ENCODE measurements around the gene KLHL12. TPM values are rescaled to one million over a fixed set of nuclear protein-coding genes. Genes with fewer than 3 reads are reported as not detected.

The KLHL12 gene
- total and polyA plus RNA-seq, 3 donors from 2014 or later = 73.5 to 109 (median 74.7) TPM

DNA sequence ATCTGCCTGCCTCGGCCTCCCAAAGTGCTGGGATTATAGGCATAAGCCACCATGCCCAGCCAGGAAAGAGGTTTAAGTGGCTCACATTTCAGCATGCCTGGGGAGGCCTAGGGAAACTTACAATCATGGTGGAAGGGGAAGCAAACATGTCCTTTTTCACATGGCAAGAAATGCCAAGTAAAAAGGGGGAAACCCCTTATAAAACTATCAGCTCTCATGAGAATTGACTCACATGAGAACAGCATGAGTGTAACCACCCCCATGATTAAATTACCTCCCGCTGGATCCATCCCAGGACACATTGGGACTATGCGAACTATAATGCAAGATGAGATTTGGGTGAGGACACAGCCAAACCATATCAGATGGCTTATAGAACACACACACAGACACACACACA, 8.8 kb upstream of the KLHL12 start:
- no peak for DNase-seq
- WGBS, 2 donors = 71 to 84% methylated on average over 3 of the region's 3 CpGs
- H3K36me3 ChIP-seq (ENCODE audit: low read depth, missing control alignments) = no peaks in the 10 kb centered on the region
- TF ChIP-seq, protein P1, sequence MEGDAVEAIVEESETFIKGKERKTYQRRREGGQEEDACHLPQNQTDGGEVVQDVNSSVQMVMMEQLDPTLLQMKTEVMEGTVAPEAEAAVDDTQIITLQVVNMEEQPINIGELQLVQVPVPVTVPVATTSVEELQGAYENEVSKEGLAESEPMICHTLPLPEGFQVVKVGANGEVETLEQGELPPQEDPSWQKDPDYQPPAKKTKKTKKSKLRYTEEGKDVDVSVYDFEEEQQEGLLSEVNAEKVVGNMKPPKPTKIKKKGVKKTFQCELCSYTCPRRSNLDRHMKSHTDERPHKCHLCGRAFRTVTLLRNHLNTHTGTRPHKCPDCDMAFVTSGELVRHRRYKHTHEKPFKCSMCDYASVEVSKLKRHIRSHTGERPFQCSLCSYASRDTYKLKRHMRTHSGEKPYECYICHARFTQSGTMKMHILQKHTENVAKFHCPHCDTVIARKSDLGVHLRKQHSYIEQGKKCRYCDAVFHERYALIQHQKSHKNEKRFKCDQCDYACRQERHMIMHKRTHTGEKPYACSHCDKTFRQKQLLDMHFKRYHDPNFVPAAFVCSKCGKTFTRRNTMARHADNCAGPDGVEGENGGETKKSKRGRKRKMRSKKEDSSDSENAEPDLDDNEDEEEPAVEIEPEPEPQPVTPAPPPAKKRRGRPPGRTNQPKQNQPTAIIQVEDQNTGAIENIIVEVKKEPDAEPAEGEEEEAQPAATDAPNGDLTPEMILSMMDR (IDR thresholded peaks at IDR 0.05) = no peak
- TF ChIP-seq POLR2A (IDR thresholded peaks at IDR 0.05) = no peak
- intact Hi-C loops (cut with DNase I; ENCODE audit: low total_unique reads) = no loop called here
- no peaks in the 10 kb centered on the region for H3K27me3 ChIP-seq
- H3K4me3 ChIP-seq = no peak overlapping the region
- H3K4me1 ChIP-seq = no peaks in the 10 kb centered on the region
- no peak overlapping the region for H3K27ac ChIP-seq
- H3K9me3 ChIP-seq = no peaks in the 10 kb centered on the region

DNA sequence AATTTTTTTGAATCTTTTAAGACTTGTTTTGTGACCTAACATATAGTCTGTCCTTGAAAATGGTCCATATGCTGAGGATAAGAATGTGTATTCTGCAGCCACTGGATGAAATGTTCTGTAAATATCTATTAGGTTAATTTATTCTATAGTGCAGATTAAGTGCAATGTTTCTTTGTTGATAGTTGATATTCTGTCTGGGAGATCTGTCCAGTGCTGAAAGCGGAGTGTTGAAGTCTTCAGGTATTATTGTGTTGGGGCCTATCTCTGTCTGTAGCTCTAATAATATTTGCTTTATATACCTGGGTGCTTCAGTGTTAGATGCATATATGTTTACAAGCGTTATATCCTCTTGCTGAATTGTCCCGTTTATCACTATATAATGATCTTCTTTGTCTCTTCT, 7.7 kb upstream of the KLHL12 start:
- Histone ChIP-seq H3K9me3 (no peaks in the 10 kb centered on the region), H3K36me3 (ENCODE audit: low read depth, missing control alignments) (no peaks in the 10 kb centered on the region), H3K27me3 (no peaks in the 10 kb centered on the region), H3K4me1 (no peaks in the 10 kb centered on the region), H3K4me3 (no peak overlapping the region), H3K27ac (no peak overlapping the region)
- intact Hi-C loops (cut with DNase I; ENCODE audit: low total_unique reads) = no loop called here
- DNase-seq = no peak
- TF ChIP-seq, protein P1 (IDR thresholded peaks at IDR 0.05) = no peak
- TF ChIP-seq POLR2A (IDR thresholded peaks at IDR 0.05) = no peak
- WGBS, 2 donors = 92 to 94% methylated on average over 3 of the region's 3 CpGs

DNA sequence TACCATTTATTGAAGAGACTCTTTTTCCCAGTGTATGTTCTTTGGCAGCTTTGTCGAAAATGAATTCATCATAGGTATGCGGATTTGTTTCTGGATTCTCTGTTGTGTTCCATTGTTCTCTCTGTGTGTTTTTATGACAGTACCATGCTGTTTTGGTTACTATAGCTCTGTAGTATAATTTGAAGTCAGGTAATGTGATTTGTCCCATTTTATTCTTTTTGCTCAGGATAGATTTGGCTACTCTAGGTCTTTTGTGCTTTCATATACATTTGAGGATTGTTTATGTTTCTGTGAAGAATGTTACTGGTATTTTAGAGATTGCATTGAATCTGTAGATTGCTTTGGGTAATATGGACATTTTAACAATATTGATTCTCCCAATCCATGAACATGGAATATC, 5.4 kb upstream of the KLHL12 start:
- 83 to 93% methylated on average over 2 of the region's 2 CpGs for WGBS, 2 donors
- no peak overlapping the region for H3K27ac ChIP-seq
- H3K27me3 ChIP-seq = no peaks in the 10 kb centered on the region
- H3K4me3 ChIP-seq = no peak overlapping the region
- no peak for TF ChIP-seq POLR2A (IDR thresholded peaks at IDR 0.05)
- TF ChIP-seq, protein P1 (IDR thresholded peaks at IDR 0.05) = no peak
- no peaks in the 10 kb centered on the region for H3K9me3 ChIP-seq
- DNase-seq = no peak
- no peaks in the 10 kb centered on the region for H3K36me3 ChIP-seq (ENCODE audit: low read depth, missing control alignments)
- no peaks in the 10 kb centered on the region for H3K4me1 ChIP-seq
- intact Hi-C loops (cut with DNase I; ENCODE audit: low total_unique reads) = no loop called here

- H3K27ac ChIP-seq = no peak overlapping the region
- intact Hi-C loops (cut with DNase I; ENCODE audit: low total_unique reads) = no loop called here
- no peaks in the 10 kb centered on the region for H3K27me3 ChIP-seq
- TF ChIP-seq, protein P1 (IDR thresholded peaks at IDR 0.05) = no peak
- TF ChIP-seq POLR2A (IDR thresholded peaks at IDR 0.05) = no peak
- 89 to 96% methylated on average over 3 of the region's 3 CpGs for WGBS, 2 donors
- no peak overlapping the region for H3K4me3 ChIP-seq
- H3K36me3 ChIP-seq (ENCODE audit: low read depth, missing control alignments) = no peaks in the 10 kb centered on the region
- no peak for DNase-seq
- no peaks in the 10 kb centered on the region for H3K9me3 ChIP-seq
- peaks cover 4% of the 10 kb centered on the region for H3K4me1 ChIP-seq
These were observed 3.5 kb downstream of the KLHL12 start for GRCh38 chr1:202923533-202923932.

DNA sequence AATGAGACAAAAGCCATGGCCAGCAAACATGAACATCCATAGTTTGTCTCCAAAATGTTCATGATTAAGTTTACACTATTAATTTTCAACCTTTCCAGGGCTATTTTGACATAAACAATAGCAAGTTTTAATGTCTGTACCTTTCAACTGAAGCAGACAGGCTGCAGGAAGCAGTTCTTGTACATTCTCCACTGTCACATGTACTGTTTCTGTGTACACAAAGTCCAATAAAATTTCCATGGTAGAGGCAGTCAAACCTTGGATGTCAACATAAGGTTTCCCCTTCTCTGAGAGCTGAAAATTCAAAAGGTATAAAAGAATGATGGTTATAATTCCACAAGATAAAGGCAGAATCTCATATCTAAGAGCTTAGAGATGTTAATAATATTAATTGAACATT, 7.4 kb downstream of the KLHL12 start:
- Histone ChIP-seq H3K4me1 (no peaks in the 10 kb centered on the region), H3K4me3 (no peak overlapping the region), H3K27ac (no peak overlapping the region), H3K36me3 (ENCODE audit: low read depth, missing control alignments) (no peaks in the 10 kb centered on the region), H3K9me3 (no peaks in the 10 kb centered on the region), H3K27me3 (no peaks in the 10 kb centered on the region)
- no peak for DNase-seq
- intact Hi-C loops (cut with DNase I; ENCODE audit: low total_unique reads) = no loop called here
- TF ChIP-seq POLR2A (IDR thresholded peaks at IDR 0.05) = no peak
- TF ChIP-seq, protein P1 (IDR thresholded peaks at IDR 0.05) = no peak

Data from testis (tissue), 3 donors.